ENCODE data around the gene AGRN.
A peak's percentile ranks its signal among the peaks of the same experiment; 100 is the strongest.

The AGRN gene

GRCh38 chr1:1039145-1039910 lies 19.4 kb downstream of the AGRN start:
- no peak for DNase-seq

- peak; percentile 60 for DNase-seq
These were observed 20.4 kb downstream of the AGRN start for GRCh38 chr1:1040004-1040991.

- no peak for DNase-seq
These were observed 21.2 kb downstream of the AGRN start for GRCh38 chr1:1041092-1041523.

- DNase-seq: no peak
These were observed 22.0 kb downstream of the AGRN start for GRCh38 chr1:1041873-1042272.

GRCh38 chr1:1042835-1043234 lies 22.9 kb downstream of the AGRN start:
- DNase-seq: no peak

GRCh38 chr1:1043411-1043810 lies 23.5 kb downstream of the AGRN start:
- DNase-seq: no peak

GRCh38 chr1:1043921-1044320 lies 24.0 kb downstream of the AGRN start:
- DNase-seq: no peak

GRCh38 chr1:1044455-1045078 lies 24.6 kb downstream of the AGRN start:
- no peak for DNase-seq

GRCh38 chr1:1045129-1045528 lies 25.2 kb downstream of the AGRN start:
- DNase-seq: no peak

- DNase-seq: no peak
These were observed 26.3 kb downstream of the AGRN start for GRCh38 chr1:1046243-1046642.

- no peak for DNase-seq
These were observed 26.8 kb downstream of the AGRN start for GRCh38 chr1:1046767-1047166.

GRCh38 chr1:1047407-1047806 lies 27.5 kb downstream of the AGRN start:
- no peak for DNase-seq

GRCh38 chr1:1047963-1048362 lies 28.0 kb downstream of the AGRN start:
- DNase-seq: no peak

- no peak for DNase-seq
These were observed 28.8 kb downstream of the AGRN start for GRCh38 chr1:1048765-1049164.

- no peak for DNase-seq
These were observed 29.6 kb downstream of the AGRN start for GRCh38 chr1:1049318-1050165.

GRCh38 chr1:1050577-1051052 lies 30.7 kb downstream of the AGRN start:
- DNase-seq: no peak

GRCh38 chr1:1051127-1051810 lies 31.3 kb downstream of the AGRN start:
- no peak for DNase-seq

GRCh38 chr1:1052003-1052840 lies 32.3 kb downstream of the AGRN start:
- DNase-seq: no peak

- DNase-seq: no peak
These were observed 33.1 kb downstream of the AGRN start for GRCh38 chr1:1053022-1053421.

GRCh38 chr1:1053682-1054081 lies 33.8 kb downstream of the AGRN start:
- no peak for DNase-seq
